NCI-H1436 (cell line): ENCODE data around the gene INHBE.
"Not testable (repeated sequence)": the region's sequence is repeated elsewhere in the genome, so short reads cannot be mapped to it uniquely, and the experiment has no call there.

ENCODE experiments used
- DNase-seq: peaks from one replicate; lab custom pipeline; 2025; lab: John Stamatoyannopoulos, UW

Gene INHBE

DNA sequence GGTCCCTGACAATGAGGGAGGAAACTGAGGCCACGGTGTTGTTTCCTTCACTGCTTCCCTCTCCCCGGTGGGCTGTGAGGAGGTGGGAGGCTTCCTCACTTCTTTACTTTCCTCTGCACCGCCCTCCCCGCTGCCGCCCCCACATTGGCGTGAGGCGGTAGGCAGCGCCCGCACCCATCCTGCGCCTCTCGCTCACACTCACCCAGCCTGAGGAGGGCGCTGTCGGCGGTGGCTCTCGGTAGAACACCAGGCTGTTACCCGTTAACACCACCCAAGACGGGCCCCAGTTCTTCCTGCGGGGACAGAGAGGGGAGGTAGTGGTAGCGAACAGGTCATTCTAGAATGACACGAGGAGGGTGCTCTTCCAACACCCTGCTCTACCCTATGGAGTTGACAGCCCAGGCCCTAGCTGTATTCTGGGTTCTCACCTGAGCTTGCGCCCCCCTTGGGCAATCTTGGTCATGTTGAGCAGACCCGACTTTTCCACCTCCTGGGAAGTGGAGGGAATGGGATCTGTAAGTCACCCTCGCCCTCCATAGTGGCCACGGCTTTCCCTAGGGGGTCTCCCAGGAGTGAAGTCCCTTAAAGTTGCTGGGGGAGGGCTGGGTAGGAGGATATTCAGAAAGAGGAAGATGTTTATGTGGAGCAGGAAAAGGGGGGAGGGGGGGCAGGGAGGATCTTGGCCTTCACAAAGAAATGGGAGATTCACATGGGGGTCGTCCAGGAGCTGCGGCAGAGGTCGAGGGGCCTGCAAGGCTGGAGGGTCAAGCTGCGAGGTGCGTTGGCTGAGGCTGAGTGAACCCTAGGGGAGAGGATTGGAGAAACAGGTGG lies 21.3 kb downstream of the INHBE start:
- no peak for DNase-seq

DNA sequence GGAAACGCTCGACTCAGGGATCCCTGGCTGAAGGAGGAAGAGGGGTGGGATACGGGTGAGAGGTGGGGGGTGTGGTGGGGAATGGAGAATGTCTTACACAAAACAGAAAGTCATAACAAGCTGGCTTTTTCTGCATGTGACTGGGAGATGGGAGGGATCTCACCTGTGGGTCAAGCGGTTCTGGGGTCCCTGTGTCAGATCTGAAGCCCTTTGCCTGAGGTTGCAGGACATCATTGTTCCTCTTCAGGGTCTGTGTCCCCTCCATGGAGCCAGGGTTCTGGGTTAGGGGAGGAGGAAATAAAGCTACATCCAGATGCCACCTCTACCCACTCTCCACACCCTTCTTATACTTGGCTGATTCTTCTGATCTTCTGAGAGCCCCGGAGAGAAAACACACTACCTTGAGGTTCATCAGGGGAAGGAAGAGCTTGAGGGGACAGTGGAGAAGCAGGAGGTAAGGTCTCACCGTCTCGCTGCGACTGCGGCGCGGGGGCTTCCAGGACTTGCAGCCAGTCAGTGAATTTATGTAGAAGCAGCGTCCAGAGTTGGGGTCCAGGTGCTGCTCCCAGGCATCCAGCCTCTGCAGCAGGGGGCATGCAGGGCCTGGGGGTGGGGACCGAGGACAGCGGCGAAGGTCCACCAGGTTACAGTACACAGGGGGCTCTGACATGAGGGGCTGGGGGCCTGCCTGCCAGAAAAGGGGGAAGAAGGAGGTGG lies 22.0 kb downstream of the INHBE start:
- DNase-seq: no peak

DNA sequence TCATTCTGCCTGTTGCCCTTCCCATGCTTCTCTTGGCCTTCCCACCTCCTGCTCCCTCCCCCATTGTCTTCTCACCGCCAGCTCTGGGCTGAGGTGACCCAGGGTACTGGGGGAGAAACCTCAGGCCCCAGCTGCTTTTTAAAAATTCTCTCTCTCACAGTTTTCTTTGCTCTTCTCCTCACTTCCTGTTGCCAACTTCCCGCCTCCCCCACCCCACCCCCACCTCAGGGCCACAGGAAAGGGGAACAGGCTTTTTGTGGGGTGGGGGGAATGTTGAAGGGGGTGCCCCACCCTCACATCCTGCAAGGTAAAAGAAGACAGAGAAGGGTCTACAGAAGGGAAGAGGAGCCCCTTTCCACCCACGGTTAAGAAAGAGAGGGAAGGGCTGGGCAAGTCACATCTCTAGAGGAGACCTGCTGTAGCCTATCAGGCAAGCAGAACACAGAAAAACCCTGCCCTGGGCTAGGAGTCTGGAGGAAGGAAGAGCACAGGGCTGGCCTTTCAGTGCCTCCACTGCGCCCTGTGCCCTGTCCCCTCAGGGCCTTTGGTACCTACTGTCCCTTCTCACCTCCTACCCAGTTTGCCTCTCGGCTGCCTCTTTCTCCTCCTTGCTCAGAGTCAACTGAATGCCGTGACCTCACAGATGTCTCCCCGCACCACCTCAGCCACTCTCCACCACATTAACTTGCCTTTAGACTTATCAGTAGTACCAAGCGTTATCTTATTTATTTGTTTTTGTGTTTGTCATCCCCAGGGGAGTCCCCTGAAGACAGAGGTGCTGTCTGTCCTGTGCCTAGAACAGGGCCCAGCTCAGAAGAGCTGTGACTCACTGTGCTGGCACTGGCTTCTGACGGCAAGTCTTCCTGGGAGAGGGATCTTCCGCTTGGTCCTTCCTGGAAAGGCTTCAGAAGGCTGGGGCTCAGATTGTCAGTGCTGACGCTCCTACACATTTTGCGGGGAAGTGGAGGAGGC lies 22.9 kb downstream of the INHBE start:
- no peak for DNase-seq

DNA sequence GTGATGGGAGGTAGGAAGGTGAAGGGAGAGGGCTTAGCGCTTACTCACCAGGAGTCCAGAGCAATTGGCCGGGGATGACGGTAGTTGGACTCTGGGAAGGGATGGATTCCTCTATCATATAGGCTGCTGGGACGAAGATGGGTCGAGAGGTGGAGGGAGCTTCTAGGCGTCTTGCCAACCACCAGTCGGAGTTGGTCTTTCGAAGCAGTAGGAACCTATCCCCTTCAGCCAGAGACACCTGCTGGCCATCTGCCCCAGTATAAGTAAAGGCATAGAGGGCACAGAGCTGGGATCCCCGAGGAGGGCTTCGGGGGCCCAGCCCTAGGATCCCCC lies 23.9 kb downstream of the INHBE start:
- DNase-seq: no peak

DNA sequence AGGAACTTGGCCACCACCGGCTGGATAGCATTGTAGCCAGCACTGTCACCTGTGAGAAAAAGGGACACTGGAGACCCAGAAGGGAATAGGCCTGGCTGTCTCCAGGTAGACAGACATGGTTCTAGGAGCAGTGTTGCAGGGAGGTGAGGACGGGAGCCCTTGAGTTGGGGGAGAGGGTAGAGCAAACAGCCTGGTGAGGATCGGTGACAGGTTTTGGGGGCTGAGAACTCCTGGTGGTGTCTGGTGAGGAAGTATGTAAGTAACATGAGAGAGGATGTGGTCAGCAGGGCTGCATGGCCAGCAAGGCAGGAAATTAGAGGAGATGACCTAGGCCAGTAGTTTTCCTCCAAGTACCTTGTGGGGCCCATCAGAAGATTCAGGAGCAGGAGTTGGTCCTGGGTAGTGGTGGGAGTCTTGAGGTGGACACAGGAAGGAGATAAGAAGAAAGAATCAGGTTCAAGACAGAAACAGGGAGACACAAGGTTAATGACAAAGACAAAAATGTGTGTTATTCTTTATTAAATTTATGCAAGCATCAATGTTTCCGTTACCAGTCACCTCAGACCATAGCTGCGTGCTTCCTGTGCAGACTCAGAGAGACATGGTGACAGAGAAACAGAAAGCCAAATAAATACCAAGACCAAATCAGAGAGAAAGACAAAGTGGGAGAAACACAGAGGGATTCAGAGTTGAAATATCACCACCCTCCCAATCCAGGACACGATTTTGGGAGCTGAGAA lies 24.4 kb downstream of the INHBE start, which contains the start of gene ARHGAP9:
Gene ARHGAP9, minus strand, starts transcription at position 491 of the 740 bp plus-strand sequence. Its CDS starts 460 bp downstream, at position 31.
- no peak for DNase-seq

DNA sequence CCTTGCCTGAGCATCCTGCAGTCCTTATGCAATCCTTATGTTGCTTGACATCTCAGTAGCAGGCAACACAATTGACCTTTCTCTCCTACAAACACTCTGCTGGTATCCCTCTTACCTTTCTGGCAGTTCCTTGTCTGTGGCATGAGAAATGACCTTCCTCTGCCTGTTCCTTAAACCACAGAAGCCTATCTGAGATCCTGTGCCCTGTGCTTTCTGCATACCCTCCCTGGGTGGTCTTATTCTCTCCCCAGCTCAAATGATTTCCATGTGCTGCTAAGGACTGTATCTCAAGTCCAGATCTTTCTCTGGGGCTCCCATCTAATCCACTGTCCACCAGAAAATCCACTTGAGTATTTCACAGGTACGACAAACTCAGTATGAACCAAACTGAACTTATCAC lies 26.6 kb downstream of the INHBE start:
- no peak for DNase-seq

DNA sequence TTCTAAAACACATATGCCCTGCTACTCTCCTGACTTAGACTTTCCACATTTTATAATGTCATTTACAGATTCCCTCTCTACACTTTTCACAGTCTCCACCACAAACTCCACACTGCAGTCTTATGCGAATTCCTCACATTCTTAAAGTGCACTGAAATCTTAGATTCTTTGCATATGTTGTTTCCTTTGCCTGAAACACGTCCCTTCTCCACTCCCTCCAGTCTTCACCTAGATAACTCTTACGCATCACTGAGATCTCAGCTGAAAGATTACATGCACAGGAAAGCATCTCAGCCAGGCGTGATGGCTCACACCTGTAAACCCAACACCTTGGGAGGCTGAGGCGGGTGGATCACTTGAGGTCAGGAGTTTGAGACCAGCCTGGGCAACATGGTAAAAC lies 28.4 kb downstream of the INHBE start:
- no peak for DNase-seq

DNA sequence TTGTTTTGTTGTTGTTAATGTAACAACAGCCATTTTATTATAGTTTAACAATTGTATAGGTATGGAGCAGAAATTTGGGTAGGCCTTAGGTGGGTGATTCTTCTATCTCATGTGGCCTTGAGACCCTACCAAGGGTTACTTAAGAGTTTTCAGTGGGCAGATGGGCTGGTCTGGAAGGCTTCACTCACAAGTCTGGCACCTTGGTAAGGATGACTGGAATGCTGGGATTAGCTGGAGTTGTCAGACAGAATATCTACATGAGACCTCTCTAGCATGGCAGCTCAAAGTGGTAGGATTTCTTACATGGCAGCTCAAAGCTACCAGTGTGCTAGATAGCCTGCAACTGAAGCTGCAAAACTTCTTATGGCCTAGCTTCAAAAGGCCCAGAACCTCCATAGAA lies 30.6 kb downstream of the INHBE start:
- DNase-seq: no peak

DNA sequence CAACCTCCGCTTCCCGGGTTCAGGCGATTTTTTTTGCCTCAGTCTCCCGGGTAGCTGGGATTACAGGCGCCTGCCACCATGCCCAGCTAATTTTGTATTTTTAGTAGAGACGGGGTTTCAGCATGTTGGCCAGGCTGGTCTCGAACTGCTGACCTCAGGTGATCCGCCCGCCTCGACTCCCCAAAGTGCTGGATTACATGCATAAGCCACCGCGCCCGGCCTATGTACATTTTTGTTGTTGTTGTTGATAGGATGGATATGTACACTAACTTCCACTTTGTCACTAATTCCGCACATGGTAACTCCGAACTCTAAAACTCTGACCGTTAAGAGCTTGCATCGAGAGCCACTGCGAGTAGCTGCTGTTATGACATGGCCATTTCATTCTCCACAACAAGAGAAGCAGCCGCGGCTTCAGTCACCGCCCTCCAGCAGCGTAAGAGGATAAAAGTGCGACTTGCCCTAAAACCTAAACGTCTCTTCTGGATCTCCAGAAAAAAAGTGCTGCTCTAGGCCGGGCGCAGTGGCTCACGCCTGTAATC lies 32.0 kb downstream of the INHBE start:
- DNase-seq: no peak

DNA sequence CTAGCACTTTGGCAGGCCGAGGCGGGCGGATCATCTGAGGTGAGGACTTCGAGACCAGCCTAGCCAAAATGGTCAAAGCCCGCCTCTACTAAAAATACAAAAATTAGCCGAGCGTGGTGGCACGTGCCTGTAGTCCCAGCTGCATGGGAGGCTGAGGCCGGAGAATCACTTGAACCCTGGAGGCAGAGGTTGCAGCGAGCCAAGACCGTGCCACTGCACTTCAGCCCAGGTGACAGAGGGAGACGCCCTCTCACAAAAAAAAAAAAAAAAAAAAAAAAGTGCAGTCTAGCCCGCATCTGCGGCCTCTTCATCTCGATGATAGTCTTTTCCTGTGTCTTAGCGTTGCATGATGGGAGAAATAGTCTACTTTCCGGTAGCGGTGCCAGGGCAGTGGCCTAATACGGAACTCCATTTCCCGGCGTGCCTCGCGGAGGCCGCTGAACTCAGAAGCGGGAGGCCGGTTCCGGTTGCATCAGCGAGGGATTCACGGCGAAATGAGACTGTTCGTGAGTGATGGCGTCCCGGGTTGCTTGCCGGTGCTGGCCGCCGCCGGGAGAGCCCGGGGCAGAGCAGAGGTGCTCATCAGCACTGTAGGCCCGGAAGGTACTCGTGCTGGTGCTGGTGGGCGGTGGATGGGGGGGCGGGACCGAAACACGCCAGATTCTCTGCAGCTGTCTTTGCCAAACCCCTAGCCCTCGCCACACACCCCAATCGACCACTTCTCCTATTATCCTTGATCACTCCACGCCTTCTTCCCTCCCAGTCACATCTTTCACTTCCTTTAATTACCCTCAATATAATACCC lies 32.7 kb downstream of the INHBE start, which contains the start of gene MARS1:
Gene MARS1, plus strand, starts transcription at position 472 of the 805 bp plus-strand sequence. Its CDS starts 23 bp downstream, at position 495.
- peak; percentile 96 for DNase-seq

DNA sequence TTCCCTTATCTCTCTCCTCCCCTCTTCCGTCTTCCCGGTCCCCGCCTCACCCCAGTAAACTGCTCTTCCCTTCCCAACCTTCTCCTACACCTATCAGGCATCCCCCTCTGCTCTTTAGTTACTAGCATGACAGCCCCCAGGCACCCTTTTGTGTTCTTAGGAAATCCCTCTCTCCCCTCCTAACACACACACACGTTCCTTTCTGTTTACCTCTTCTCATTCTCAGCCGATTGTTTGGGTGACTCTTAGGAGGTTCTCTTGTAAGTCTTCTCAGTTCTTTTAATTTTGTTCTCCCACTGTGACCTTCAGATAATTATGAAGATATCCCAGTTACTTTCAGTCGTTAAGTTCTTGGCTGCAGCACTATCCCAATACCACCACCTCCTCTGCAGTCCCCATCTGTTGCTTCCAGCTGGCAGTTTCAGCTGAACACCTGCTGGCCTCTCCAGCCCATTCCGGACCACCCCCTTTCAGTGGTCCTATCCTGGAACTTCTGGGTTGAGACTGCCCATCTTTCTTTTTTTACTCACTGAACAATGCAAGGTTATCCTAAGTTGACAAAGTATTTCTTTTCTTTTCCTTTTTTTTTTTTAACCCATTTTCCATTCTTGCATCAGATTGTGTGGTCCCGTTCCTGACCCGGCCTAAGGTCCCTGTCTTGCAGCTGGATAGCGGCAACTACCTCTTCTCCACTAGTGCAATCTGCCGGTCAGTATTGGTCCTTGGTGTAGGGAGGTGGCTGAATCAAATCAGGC lies 33.5 kb downstream of the INHBE start:
- no peak for DNase-seq

DNA sequence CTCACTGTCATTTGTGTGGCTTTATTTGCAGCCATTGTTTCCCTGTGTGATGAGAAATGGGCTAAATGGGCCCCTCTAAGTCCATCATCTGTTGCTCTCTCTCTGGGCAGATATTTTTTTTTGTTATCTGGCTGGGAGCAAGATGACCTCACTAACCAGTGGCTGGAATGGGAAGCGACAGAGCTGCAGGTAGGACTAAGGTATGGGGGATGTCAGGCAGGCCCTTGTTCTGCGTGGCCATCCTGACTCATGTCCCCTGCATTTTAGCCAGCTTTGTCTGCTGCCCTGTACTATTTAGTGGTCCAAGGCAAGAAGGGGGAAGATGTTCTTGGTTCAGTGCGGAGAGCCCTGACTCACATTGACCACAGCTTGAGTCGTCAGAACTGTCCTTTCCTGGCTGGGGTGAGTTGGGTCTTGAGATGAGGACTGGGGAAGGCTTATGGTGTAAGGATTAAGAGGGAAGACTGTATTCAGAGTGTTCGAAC lies 34.1 kb downstream of the INHBE start:
- DNase-seq: no peak

DNA sequence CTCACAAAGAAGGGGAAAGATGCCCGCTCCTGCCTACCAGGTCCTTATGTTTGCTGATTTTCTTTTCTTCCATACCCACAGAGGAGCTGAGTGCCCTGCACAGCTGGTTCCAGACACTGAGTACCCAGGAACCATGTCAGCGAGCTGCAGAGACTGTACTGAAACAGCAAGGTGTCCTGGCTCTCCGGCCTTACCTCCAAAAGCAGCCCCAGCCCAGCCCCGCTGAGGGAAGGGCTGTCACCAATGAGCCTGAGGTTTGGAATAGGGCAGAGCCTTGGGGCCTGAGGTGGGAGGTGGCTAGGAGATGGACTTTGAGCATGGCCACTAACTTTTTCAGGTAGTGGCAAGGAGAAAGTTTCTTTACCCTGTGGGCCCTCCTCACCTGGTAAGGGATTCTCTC lies 35.0 kb downstream of the INHBE start:
- DNase-seq: no peak

DNA sequence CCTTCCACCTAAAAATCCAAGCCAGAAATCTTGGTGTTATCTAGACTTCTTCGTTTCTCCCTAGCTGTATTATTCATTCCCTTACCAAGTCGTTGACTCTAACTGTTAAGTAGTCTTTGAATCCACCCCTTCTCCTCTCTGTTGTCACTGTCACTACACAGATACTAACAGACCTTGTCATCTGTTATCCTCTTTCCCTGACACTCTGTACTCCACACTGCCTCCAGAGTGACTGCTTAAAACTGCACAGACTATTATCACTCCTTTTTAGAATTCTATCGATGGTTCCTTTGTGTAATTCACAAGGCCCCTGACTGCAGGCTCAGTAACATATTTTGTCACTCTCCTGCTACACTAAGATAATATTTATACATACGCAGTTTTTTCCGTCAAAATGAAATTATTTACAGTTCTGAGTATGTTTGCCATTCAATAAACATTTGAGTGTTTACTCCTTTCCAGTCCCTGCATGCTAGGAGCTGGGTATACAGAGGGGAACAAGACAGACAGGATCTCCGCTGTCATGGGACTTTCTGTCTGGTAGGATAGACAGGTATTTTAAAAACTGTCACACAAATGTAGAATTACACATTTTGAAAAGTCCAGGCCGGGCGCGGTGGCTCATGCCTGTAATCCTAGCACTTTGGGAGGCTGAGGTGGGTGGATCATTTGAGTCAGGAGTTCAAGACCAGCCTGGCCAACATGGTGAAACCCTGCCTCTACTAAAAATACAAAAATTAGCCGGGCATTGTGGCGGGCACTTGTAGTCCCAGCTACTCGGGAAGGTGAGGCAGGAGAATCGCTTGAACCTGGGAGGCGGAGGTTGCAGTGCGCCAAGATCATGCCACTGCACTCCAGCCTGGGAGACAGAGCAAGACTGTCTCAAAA lies 36.5 kb downstream of the INHBE start:
- DNase-seq: no peak

DNA sequence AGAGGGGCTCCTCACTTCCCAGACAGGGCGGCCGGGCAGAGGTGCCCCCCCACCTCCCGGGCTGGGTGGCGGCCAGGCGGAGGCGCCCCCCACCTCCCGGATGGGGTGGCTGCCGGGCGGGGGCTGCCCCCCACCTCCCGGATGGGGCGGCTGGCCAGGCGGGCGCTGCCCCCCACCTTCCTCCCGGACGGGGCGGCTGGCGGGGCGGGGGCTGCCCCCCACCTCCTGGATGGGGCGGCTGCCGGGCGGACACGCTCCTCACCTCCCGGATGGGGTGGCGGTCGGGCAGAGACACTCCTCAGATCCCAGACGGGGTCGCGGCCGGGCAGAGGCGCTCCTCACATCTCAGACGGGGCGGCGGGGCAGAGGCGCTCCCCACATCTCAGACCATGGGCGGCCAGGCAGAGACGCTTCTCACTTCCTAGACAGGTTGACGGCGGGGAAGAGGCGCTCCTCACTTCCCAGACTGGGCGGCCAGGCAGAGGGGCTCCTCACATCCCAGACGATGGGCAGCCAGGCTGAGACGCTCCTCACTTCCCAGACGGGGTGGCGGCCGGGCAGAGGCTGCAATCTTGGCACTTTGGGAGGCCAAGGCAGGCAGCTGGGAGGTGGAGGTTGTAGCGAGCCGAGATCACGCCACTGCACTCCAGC lies 40.1 kb downstream of the INHBE start:
- DNase-seq: not testable (repeated sequence)

DNA sequence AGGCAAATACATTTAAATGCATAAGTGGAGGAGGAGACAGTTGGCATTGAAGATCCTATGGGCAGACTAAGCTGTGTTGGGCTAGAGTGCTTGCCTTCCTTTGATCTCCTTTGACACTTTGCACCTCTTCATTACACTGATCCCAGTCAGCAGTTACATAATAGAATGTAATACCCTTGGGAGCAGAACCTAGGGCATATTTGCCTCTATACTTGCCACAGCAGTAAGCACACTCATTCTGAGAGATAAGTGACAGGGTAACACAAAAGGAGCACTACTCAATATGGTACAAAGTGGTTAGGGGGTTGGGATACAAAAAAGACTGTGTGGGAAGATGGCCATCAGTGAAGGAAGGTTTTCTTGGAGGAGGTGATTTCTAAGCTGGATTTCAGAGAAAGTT lies 41.7 kb downstream of the INHBE start:
- peak; percentile 10 for DNase-seq

DNA sequence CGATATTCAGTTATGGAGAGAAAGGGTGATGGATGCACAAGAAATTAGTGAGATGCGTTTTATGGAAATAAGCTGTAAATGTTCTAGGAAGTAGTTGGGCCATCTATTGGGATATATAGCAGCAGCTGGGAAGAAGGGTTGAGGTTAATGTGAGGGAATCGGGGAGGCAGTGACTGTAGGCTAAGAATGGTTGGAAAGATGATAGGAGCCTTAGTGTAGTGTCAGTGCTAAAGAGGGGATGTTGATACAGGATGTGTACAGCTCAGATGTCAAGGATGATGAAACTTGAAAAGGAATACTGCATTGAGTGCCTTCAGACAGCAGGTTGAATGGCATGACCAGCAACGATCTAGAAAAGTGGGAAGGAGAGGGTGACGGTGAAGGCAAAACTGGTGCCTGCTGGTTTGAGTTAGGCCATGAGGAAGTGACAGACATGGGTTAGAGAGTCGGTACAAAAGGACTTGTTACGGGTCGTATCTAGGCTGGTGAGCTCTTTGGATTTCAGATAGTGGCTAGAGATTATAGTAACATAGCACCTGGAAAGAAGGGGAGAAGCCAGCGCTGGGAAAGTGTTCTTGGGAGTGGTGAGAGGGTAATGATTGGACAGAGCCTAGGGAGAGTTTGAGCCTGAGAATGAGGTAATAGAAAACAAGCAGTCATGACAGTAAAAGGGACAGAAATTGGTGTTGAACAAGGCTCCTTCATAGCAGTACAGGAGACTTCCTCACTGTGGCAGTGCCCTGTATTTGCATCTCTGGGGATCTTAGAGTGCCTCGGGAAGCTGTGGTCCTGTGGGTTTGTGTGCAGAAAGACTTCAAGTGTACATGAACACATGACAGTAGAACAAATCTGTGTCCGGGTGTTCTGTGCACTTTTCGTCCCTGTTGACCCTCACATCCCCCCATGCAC lies 42.4 kb downstream of the INHBE start:
- DNase-seq: no peak
